ACC112 (cell line): ENCODE measurements around the gene MAF.

ENCODE experiments used
- H2AFZ ChIP-seq: fragments of 200-600 bp; sonication (generic); one replicate; pipeline ENCODE4 v1.6.0; 2017; ENCODE audit warnings: antibody characterized with exemption, low read length; ENCODE audit not compliant: unreplicated experiment
- H3K27ac ChIP-seq: fragments of 200-600 bp; sonication (generic); 2 replicates; pipeline ENCODE4 v1.5.1; 2014; ENCODE audit warnings: low read depth, mild to moderate bottlenecking, antibody characterized with exemption, low read length, moderate library complexity
- H3K27me3 ChIP-seq: fragments of 200-600 bp; sonication (generic); 2 replicates; pipeline ENCODE4 v1.6.1; 2014; ENCODE audit warnings: mild to moderate bottlenecking, antibody characterized with exemption, low read length, moderate library complexity, mixed read lengths; ENCODE audit not compliant: insufficient read depth
- H3K36me3 ChIP-seq: fragments of 200-600 bp; sonication (generic); 2 replicates; pipeline ENCODE4 v1.6.1; 2016; ENCODE audit warnings: mild to moderate bottlenecking, antibody characterized with exemption, low read length, moderate library complexity, mixed read lengths; ENCODE audit not compliant: insufficient read depth
- H3K4me1 ChIP-seq: fragments of 200-600 bp; sonication (generic); one replicate; pipeline ENCODE4 v1.6.1; 2016; ENCODE audit warnings: low read length, mixed read lengths; ENCODE audit not compliant: insufficient read depth, unreplicated experiment, control insufficient read depth
- H3K4me3 ChIP-seq: fragments of 200-600 bp; sonication (generic); 2 replicates; pipeline ENCODE4 v1.5.1; 2014; ENCODE audit warnings: mild to moderate bottlenecking, low read depth, low read length
- H3K79me2 ChIP-seq: fragments of 200-600 bp; sonication (generic); one replicate; pipeline ENCODE4 v1.6.0; 2016; ENCODE audit warnings: low read length; ENCODE audit not compliant: control insufficient read depth, unreplicated experiment, insufficient read depth

The MAF gene

DNA sequence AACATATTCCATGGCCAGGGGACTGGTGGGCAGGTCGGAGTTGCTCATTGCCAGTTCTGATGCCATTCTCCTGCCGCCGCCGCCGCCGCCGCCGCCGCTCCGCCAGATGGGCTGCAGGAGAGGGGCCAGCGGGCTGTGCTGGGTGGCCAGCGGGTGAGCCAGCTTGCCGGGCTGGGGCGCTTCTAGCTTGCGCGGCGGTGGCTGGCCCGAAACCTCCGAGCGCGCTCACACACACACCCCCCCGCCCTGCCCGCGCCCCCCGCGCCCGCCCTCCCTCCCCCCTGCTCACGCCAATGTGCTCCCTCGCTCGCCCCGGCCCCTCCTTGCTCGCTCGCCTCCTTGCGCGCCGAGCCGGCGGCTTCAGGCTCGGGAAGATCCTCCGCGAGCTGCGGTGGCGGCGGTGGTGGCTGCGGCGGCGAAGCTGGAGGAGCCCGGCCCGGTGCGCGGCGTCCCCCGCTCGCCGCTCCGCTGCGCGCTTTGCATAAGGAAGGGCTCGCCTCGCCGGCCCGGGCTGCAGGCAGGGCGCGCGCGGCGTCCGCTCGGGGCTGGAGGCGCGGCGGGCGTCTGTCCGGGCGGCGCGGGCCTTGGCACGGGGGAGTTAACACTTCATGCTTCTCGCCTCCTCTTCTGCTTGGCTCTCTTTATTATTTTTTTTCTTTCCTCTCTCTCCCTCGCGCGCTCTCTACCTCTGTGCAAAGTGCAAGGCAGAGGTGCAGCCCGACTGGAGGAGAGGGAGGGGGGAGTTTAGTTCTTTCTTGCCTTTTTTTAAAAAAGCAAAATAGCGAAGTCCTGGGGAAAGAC is 500 bp downstream of the MAF start:
- H3K27me3 ChIP-seq: peaks cover 56% of the 10 kb centered on the region
- H2AFZ ChIP-seq: peak overlapping the region; percentile 14
- peaks cover 3% of the 10 kb centered on the region for H3K4me1 ChIP-seq
- no peaks in the 10 kb centered on the region for H3K79me2 ChIP-seq
- H3K36me3 ChIP-seq: no peaks in the 10 kb centered on the region
- no peak overlapping the region for H3K27ac ChIP-seq
- H3K4me3 ChIP-seq: peak overlapping the region; percentile 74

GRCh38 chr16:79599256-79599836 is 1.2 kb downstream of the MAF start:
- Histone ChIP-seq H3K27ac (no peak overlapping the region), H2AFZ (peak overlapping the region; percentile 14), H3K79me2 (no peaks in the 10 kb centered on the region), H3K4me1 (peaks cover 3% of the 10 kb centered on the region), H3K36me3 (no peaks in the 10 kb centered on the region), H3K27me3 (peaks cover 56% of the 10 kb centered on the region), H3K4me3 (peak overlapping the region; percentile 53; the same call in 1 of the 2 replicates)

- Histone ChIP-seq H3K4me3 (peak overlapping the region; percentile 21; the same call in 1 of the 2 replicates), H3K79me2 (no peaks in the 10 kb centered on the region), H3K27me3 (peaks cover 56% of the 10 kb centered on the region), H2AFZ (no peak overlapping the region), H3K4me1 (peaks cover 3% of the 10 kb centered on the region), H3K36me3 (no peaks in the 10 kb centered on the region), H3K27ac (no peak overlapping the region)
Observed at GRCh38 chr16:79598348-79599181, 2.0 kb downstream of the MAF start.

GRCh38 chr16:79598063-79598347 is 2.5 kb downstream of the MAF start:
- Histone ChIP-seq H3K27me3 (peaks cover 54% of the 10 kb centered on the region), H3K4me3 (no peak overlapping the region), H3K79me2 (no peaks in the 10 kb centered on the region), H2AFZ (no peak overlapping the region), H3K36me3 (no peaks in the 10 kb centered on the region), H3K27ac (no peak overlapping the region), H3K4me1 (peaks cover 3% of the 10 kb centered on the region)

- peaks cover 49% of the 10 kb centered on the region for H3K27me3 ChIP-seq
- H2AFZ ChIP-seq: no peak overlapping the region
- peaks cover 3% of the 10 kb centered on the region for H3K4me1 ChIP-seq
- H3K4me3 ChIP-seq: no peak overlapping the region
- H3K79me2 ChIP-seq: no peaks in the 10 kb centered on the region
- no peak overlapping the region for H3K27ac ChIP-seq
- no peaks in the 10 kb centered on the region for H3K36me3 ChIP-seq
Observed at GRCh38 chr16:79597277-79598062, 3.1 kb downstream of the MAF start.

DNA sequence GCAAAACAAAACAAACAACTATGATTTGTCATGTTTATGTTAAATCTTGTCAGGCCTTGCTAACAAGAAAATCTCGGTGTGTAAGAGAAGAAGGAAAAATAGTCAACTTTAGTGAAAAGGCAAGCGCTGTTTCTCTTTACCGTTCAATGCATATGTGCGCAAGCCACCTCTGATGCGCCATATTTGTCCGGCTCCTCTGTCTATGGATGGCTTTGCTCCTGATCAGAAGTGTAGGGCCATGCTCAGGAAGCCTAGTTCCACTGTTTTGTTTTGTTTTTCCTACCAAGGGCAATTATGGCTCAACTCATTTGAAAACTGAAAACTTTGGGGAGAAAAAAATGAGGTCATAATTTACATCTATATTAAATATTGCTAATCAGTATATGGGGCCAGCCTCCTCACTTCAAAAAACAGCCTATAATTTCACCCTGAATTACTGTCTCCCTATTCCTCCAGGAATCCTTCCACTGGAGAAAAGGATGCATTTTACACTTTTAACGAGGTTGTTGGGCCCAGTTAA is 4.5 kb downstream of the MAF start:
- Histone ChIP-seq H3K27me3 (peaks cover 40% of the 10 kb centered on the region), H3K79me2 (no peaks in the 10 kb centered on the region), H3K4me3 (no peak overlapping the region)

DNA sequence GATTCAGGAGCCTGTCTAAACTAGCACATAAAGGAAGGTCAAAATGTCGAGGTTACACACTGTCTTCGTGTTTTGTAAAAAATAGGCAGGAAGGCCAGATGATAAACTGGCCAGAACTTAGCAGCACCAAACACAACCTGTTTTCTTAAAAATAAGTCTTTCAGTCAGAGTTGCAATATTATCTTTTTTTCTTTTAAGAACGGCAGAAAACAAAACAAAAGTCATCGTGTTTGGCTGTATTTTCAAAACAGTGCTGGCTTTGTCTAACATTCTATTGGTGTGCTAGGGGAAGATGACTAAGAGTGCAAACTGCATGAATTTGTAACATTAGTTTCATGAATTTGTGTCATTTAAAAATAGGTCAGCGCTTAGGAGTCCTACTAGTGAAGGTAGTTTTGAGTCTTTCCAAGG is 5.3 kb downstream of the MAF start:
- H3K27ac ChIP-seq: no peak overlapping the region
- no peaks in the 10 kb centered on the region for H3K4me1 ChIP-seq
- H2AFZ ChIP-seq: no peak overlapping the region
- H3K27me3 ChIP-seq: peaks cover 36% of the 10 kb centered on the region
- no peaks in the 10 kb centered on the region for H3K79me2 ChIP-seq
- H3K36me3 ChIP-seq: no peaks in the 10 kb centered on the region
- H3K4me3 ChIP-seq: no peak overlapping the region

More for the DNA sequence above, 4.5 kb downstream of the MAF start:
- Histone ChIP-seq H3K27ac (no peak overlapping the region), H3K36me3 (no peaks in the 10 kb centered on the region), H3K4me1 (peaks cover 3% of the 10 kb centered on the region), H2AFZ (no peak overlapping the region)

- Histone ChIP-seq H3K4me3 (no peak overlapping the region), H3K79me2 (no peaks in the 10 kb centered on the region), H3K27ac (no peak overlapping the region), H3K4me1 (no peaks in the 10 kb centered on the region), H3K36me3 (no peaks in the 10 kb centered on the region), H2AFZ (no peak overlapping the region), H3K27me3 (peaks cover 44% of the 10 kb centered on the region)
Observed at GRCh38 chr16:79593754-79594153, 6.8 kb downstream of the MAF start.

- no peaks in the 10 kb centered on the region for H3K79me2 ChIP-seq
- H3K27ac ChIP-seq: no peak overlapping the region
- H3K4me1 ChIP-seq: no peaks in the 10 kb centered on the region
- no peak overlapping the region for H2AFZ ChIP-seq
- no peak overlapping the region for H3K4me3 ChIP-seq
- no peaks in the 10 kb centered on the region for H3K36me3 ChIP-seq
- peaks cover 39% of the 10 kb centered on the region for H3K27me3 ChIP-seq
Observed at GRCh38 chr16:79593074-79593531, 7.4 kb downstream of the MAF start.

- Histone ChIP-seq H3K27me3 (peaks cover 30% of the 10 kb centered on the region), H3K79me2 (no peaks in the 10 kb centered on the region), H3K27ac (no peak overlapping the region), H2AFZ (no peak overlapping the region), H3K4me1 (no peaks in the 10 kb centered on the region), H3K36me3 (no peaks in the 10 kb centered on the region), H3K4me3 (no peak overlapping the region)
Observed at GRCh38 chr16:79592186-79592585, 8.4 kb downstream of the MAF start.
